ELR (cell line): Measurements from ENCODE around the gene MBLAC1.

Experiments used
- DNase-seq: peaks from one replicate; pipeline ENCODE4 v3.0.0-alpha.2; 2015; ENCODE audit warnings: low read depth

The MBLAC1 gene

GRCh38 chr7:100171087-100171681, 44.4 kb downstream of the MBLAC1 start:
- no peak for DNase-seq

- DNase-seq: no peak
Observed at GRCh38 chr7:100171840-100172239, 45.1 kb downstream of the MBLAC1 start.

GRCh38 chr7:100173806-100174495, 47.2 kb downstream of the MBLAC1 start:
- no peak for DNase-seq

GRCh38 chr7:100174582-100174981, 47.8 kb downstream of the MBLAC1 start:
- no peak for DNase-seq

- DNase-seq: no peak
Observed at GRCh38 chr7:100175296-100175935, 48.6 kb downstream of the MBLAC1 start.

GRCh38 chr7:100176096-100177044, 49.6 kb downstream of the MBLAC1 start:
- no peak for DNase-seq

GRCh38 chr7:100177045-100178001, 50.6 kb downstream of the MBLAC1 start, which contains the start of the genes GPC2 and STAG3:
TSS of gene GPC2 (minus strand) at chr7:100177381. CDS start at chr7:100177199, 182 bp downstream.
TSS of gene STAG3 (plus strand) at chr7:100177918. CDS start at chr7:100180557, 2,639 bp downstream.
- peak; percentile 94 for DNase-seq
